CD4-positive, alpha-beta T cell (primary cell): ENCODE measurements around the gene RASA3. TPM values are rescaled to one million over a fixed set of nuclear protein-coding genes. Genes with fewer than 3 reads are reported as not detected.

Experiments
- ATAC-seq: fragments of 200-7000 bp; cut with Tn5 transposase; one replicate; pipeline ENCODE4 v1.10.0; 2022; ENCODE audit warnings: mild to moderate bottlenecking; ENCODE audit not compliant: poor library complexity
- CTCF ChIA-PET: fragments of 350-600 bp; sonication (Branson Sonifier 250); formaldehyde crosslinking; loops from one replicate; lab custom pipeline; 2021; ENCODE audit warnings: antibody characterized with exemption, inconsistent platforms; lab: Charles Lee
- POLR2A ChIA-PET: fragments of 350-600 bp; sonication (Branson Sonifier 250); formaldehyde crosslinking; loops from one replicate; lab custom pipeline; 2021; ENCODE audit warnings: antibody characterized with exemption, inconsistent platforms; lab: Charles Lee
- DNase-seq, 14 experiments: peaks; one replicate each; pipeline ENCODE4 v3.0.0-alpha.2; 2013 to 2020; ENCODE audit warnings: mixed read lengths in 2 of 14
- H3K27ac ChIP-seq, 2 donors: one replicate each; pipeline versions ENCODE4 v1.5.1 to v1.7.0; 2013; ENCODE audit warnings: low read length in 2 of 2, low read depth in 1 of 2, mild to moderate bottlenecking in 1 of 2
- H3K27me3 ChIP-seq, 2 experiments: 1 replicate in 1 of 2; 2 replicates in 1 of 2; pipeline versions ENCODE4 v1.6.1 to v1.7.0; 2013; ENCODE audit warnings: low read length in 2 of 2, control low read depth in 1 of 2, mild to moderate bottlenecking in 1 of 2, moderate library complexity in 1 of 2; ENCODE audit not compliant: insufficient read depth in 2 of 2, control insufficient read depth in 1 of 2
- H3K36me3 ChIP-seq: one replicate; pipeline ENCODE4 v1.6.1; 2013; ENCODE audit warnings: low read length, control low read depth; ENCODE audit not compliant: insufficient read depth
- H3K4me1 ChIP-seq: one replicate; pipeline ENCODE4 v1.6.1; 2013; ENCODE audit warnings: low read length, control low read depth; ENCODE audit not compliant: insufficient read depth
- H3K4me3 ChIP-seq: one replicate; pipeline ENCODE4 v1.5.1; 2013; ENCODE audit warnings: mild to moderate bottlenecking, low read length, moderate library complexity
- H3K9me3 ChIP-seq, 2 experiments: 1 replicate in 1 of 2; 2 replicates in 1 of 2; pipeline versions ENCODE4 v1.6.1 to v1.7.0; 2013; ENCODE audit warnings: low read length in 2 of 2, mild to moderate bottlenecking in 2 of 2, control low read depth in 1 of 2, moderate library complexity in 1 of 2; ENCODE audit not compliant: control insufficient read depth in 1 of 2, insufficient read depth in 1 of 2
- H3K27ac Mint-ChIP-seq: one replicate; pipeline ENCODE4 v1.8.0; 2020; ENCODE audit warnings: mixed read lengths
- H3K27me3 Mint-ChIP-seq: one replicate; pipeline ENCODE4 v1.8.0; 2021; ENCODE audit warnings: mixed read lengths
- H3K36me3 Mint-ChIP-seq: one replicate; pipeline ENCODE4 v1.8.0; 2021; ENCODE audit warnings: low read depth, mixed read lengths
- H3K4me1 Mint-ChIP-seq: one replicate; pipeline ENCODE4 v1.8.0; 2021; ENCODE audit warnings: low read depth, mixed read lengths
- H3K4me3 Mint-ChIP-seq: one replicate; pipeline ENCODE4 v1.8.0; 2020; ENCODE audit warnings: mild to moderate bottlenecking, mixed read lengths
- H3K9me3 Mint-ChIP-seq: one replicate; pipeline ENCODE4 v1.8.0; 2020; ENCODE audit warnings: mixed read lengths
- intact Hi-C, 2 experiments: fragments of 100-400 bp; cut with DNase I in 1 of 2; cut with micrococcal nuclease in 1 of 2; formaldehyde crosslinking; loops; one replicate each; pipeline versions ENCODE4 v1.15.1 to v1.9.0; 2023 to 2025; cut with DNase I, micrococcal nuclease
- total RNA-seq, 174 experiments: library from RNA in 2 of 174; stranded (reverse) in 2 of 174; gene quantifications; one replicate each; pipeline ENCODE4 v1.2.3 and lab custom pipeline; 2021 to 2026
- TF ChIP-seq, protein P1 (sequence below): fragments of 200-600 bp; IDR thresholded peaks from one replicate; pipeline ENCODE4 v1.8.0; 2022; ENCODE audit warnings: antibody characterized with exemption, mild to moderate bottlenecking

RASA3 gene
- total RNA-seq, 2 experiments from 2014 or later, result 181 to 184 TPM

- DNase-seq (no peak), ATAC-seq (no peak)
- Histone ChIP-seq H3K36me3 (no peaks in the 10 kb centered on the region), H3K4me3 (no peak overlapping the region), H3K9me3 (peaks cover 0 to 8% of the 10 kb centered on the region in 2 experiments), H3K27ac (peak overlapping the region; percentile 22 to 49), H3K4me1 (peaks cover 84% of the 10 kb centered on the region), H3K27me3 (no peaks in the 10 kb centered on the region)
- ChIA-PET POLR2A (interaction anchor here (0.8 to 3.4 kb wide), 9 partner anchors 9 to 74 kb away, joined by 3 to 24 read pairs (median 9); no protein-coding TSS in a partner anchor), CTCF (interaction anchor here (1.3 to 1.8 kb wide), 2 partner anchors 9 to 41 kb away, joined by 3 to 9 read pairs; no protein-coding TSS in a partner anchor)
- Mint-ChIP-seq H3K27me3 (no peaks in the 10 kb centered on the region), H3K4me3 (peak overlapping the region; percentile 81), H3K9me3 (no peaks in the 10 kb centered on the region), H3K4me1 (peaks cover 82% of the 10 kb centered on the region), H3K27ac (peak overlapping the region; percentile 95), H3K36me3 (peaks cover 16% of the 10 kb centered on the region)
- TF ChIP-seq, protein P1, sequence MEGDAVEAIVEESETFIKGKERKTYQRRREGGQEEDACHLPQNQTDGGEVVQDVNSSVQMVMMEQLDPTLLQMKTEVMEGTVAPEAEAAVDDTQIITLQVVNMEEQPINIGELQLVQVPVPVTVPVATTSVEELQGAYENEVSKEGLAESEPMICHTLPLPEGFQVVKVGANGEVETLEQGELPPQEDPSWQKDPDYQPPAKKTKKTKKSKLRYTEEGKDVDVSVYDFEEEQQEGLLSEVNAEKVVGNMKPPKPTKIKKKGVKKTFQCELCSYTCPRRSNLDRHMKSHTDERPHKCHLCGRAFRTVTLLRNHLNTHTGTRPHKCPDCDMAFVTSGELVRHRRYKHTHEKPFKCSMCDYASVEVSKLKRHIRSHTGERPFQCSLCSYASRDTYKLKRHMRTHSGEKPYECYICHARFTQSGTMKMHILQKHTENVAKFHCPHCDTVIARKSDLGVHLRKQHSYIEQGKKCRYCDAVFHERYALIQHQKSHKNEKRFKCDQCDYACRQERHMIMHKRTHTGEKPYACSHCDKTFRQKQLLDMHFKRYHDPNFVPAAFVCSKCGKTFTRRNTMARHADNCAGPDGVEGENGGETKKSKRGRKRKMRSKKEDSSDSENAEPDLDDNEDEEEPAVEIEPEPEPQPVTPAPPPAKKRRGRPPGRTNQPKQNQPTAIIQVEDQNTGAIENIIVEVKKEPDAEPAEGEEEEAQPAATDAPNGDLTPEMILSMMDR, result no peak
- intact Hi-C loops, result no loop called here
Observed at GRCh38 chr13:114152285-114152645, 19.8 kb upstream of the RASA3 start.

DNA sequence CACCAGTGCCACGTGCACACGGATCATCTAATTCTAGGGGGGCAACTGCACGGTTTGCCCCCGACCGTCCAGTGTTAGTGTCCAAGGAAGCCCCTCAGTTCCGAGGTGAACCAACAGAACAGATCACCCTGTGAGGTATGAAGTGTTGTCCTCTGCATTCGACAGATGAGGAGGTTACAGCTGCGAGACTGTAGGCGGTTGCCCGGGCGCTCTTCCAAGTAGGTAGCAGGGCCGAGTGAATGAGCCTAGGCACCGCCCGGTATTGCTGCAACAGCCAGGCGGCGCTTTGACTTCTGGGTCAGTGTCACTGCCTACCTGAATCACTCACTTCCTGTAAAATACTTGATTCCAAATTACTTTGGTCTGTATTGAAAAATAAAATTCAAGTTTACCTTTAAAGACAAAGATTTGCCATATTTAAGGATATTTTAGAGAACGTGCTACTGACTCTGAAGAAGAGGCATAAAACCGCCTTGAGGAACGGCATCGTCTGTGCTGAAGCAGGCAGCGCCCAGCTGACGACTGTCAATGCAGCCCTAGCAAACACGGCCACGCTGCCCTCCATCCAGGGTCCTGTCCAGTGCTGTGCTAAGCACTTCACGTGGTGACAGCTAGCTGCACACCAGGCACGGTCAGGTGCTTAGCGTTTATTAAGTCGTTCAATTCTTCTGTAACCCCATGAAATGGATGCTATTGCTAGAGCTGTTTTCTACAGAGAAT is 19.3 kb upstream of the RASA3 start:
- H3K36me3 Mint-ChIP-seq, result peaks cover 15% of the 10 kb centered on the region
- DNase-seq, result peak in 13 of 14 experiments; percentile 54 to 82 (median 67)
- H3K4me3 ChIP-seq, result peak overlapping the region; percentile 28
- no peaks in the 10 kb centered on the region for H3K36me3 ChIP-seq
- H3K4me1 ChIP-seq, result peaks cover 84% of the 10 kb centered on the region
- H3K9me3 Mint-ChIP-seq, result no peaks in the 10 kb centered on the region
- intact Hi-C loops, result loop anchor here in 1 of 2 experiments (2.0 kb wide), 1 partner anchor 75 kb away; no protein-coding TSS in a partner anchor
- H3K27me3 Mint-ChIP-seq, result no peaks in the 10 kb centered on the region
- peak overlapping the region; percentile 95 for H3K27ac Mint-ChIP-seq
- H3K4me3 Mint-ChIP-seq, result peak overlapping the region; percentile 81
- peak; percentile 31 for ATAC-seq
- H3K9me3 ChIP-seq, result peaks cover 0 to 8% of the 10 kb centered on the region in 2 experiments
- TF ChIP-seq, protein P1, result no peak
- no peaks in the 10 kb centered on the region for H3K27me3 ChIP-seq
- ChIA-PET CTCF (interaction anchor here (0.8 to 1.8 kb wide), 4 partner anchors 9 to 73 kb away, joined by 3 to 9 read pairs (median 4); no protein-coding TSS in a partner anchor), POLR2A (interaction anchor here (1.2 to 3.4 kb wide), 8 partner anchors 9 to 75 kb away, joined by 3 to 24 read pairs (median 12); no protein-coding TSS in a partner anchor)
- peaks cover 80% of the 10 kb centered on the region for H3K4me1 Mint-ChIP-seq
- H3K27ac ChIP-seq, result peak overlapping the region; percentile 79 to 92

DNA sequence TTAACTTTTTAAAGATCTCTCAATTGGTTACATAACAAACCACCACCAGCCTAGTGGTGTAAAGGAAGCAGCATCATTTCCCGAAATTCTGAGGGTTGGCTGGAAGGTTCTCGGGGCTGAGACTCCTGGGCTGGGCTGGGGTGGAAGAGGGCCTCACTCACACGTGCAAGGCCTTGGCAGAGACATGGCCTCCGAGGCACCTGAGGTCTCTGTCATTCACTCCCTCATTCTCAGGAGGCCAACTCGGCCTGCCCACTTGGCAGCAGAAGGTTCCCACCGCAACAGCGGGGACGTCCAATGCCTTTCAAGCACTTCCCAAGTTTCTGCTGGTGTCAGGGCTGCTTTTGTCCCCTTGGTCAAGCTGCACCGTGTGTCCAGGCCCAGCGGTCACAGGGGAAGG is 18.6 kb upstream of the RASA3 start:
- Histone ChIP-seq H3K36me3 (no peaks in the 10 kb centered on the region), H3K27me3 (no peaks in the 10 kb centered on the region), H3K4me1 (peaks cover 85% of the 10 kb centered on the region), H3K9me3 (peaks cover 0 to 8% of the 10 kb centered on the region in 2 experiments), H3K4me3 (peak overlapping the region; percentile 28), H3K27ac (peak overlapping the region; percentile 79 to 92)
- CTCF ChIA-PET, result interaction anchor here (0.8 to 1.8 kb wide), 3 partner anchors 11 to 74 kb away, joined by 3 to 9 read pairs (median 5); no protein-coding TSS in a partner anchor
- Mint-ChIP-seq H3K4me3 (peak overlapping the region; percentile 81), H3K36me3 (peaks cover 10% of the 10 kb centered on the region), H3K27ac (peak overlapping the region; percentile 95), H3K9me3 (no peaks in the 10 kb centered on the region), H3K4me1 (peaks cover 81% of the 10 kb centered on the region), H3K27me3 (no peaks in the 10 kb centered on the region)
- TF ChIP-seq, protein P1, result no peak
- POLR2A ChIA-PET, result interaction anchor here (1.0 to 3.4 kb wide), 8 partner anchors 8 to 76 kb away, joined by 3 to 24 read pairs (median 12); no protein-coding TSS in a partner anchor
- intact Hi-C loops, result loop anchor here in 1 of 2 experiments (2.0 kb wide), 1 partner anchor 76 kb away; no protein-coding TSS in a partner anchor
- ATAC-seq (no peak), DNase-seq (peak in 3 of 14 experiments; percentile 53 to 69 (median 65))
